Activated B cell treated with CpG ODN at 0.5 μM for 24 hours (primary cell): Measurements from ENCODE around the gene KAZN. TPM values are rescaled to one million over a fixed set of nuclear protein-coding genes. Genes with fewer than 3 reads are reported as not detected.

Experiments
- ATAC-seq: fragments of 200-7000 bp; cut with Tn5 transposase; one replicate; pipeline ENCODE4 v1.10.0; 2021; ENCODE audit warnings: low read depth, mild to moderate bottlenecking, moderate library complexity
- CTCF ChIA-PET: fragments of 350-600 bp; sonication (Branson Sonifier 250); formaldehyde crosslinking; loops from one replicate; lab custom pipeline; 2021; ENCODE audit warnings: antibody characterized with exemption; lab: Charles Lee
- POLR2A ChIA-PET: fragments of 350-600 bp; sonication (Branson Sonifier 250); formaldehyde crosslinking; loops from one replicate; lab custom pipeline; 2021; ENCODE audit warnings: antibody characterized with exemption; lab: Charles Lee
- DNase-seq: peaks from one replicate; pipeline ENCODE4 v3.0.0; 2022
- H3K27ac Mint-ChIP-seq: one replicate; pipeline ENCODE4 v1.8.0; 2020; ENCODE audit warnings: mixed read lengths
- H3K27me3 Mint-ChIP-seq: one replicate; pipeline ENCODE4 v1.8.0; 2021; ENCODE audit warnings: mixed read lengths
- H3K36me3 Mint-ChIP-seq: one replicate; pipeline ENCODE4 v1.8.0; 2021; ENCODE audit warnings: low read depth, mixed read lengths
- H3K4me1 Mint-ChIP-seq: one replicate; pipeline ENCODE4 v1.8.0; 2021; ENCODE audit warnings: mixed read lengths
- H3K4me3 Mint-ChIP-seq: one replicate; pipeline ENCODE4 v1.8.0; 2020; ENCODE audit warnings: mild to moderate bottlenecking, mixed read lengths
- H3K9me3 Mint-ChIP-seq: one replicate; pipeline ENCODE4 v1.8.0; 2020; ENCODE audit warnings: mixed read lengths
- CTCF ChIP-seq: fragments of 200-600 bp; IDR thresholded peaks from one replicate; pipeline ENCODE4 v1.8.0; 2022; ENCODE audit warnings: antibody characterized with exemption, mild to moderate bottlenecking
- intact Hi-C: fragments of 100-400 bp; cut with micrococcal nuclease; formaldehyde crosslinking; loops from one replicate; pipeline ENCODE4 v1.15.1; 2024
- total RNA-seq: library from RNA; stranded (reverse); gene quantifications from 2 replicates; pipeline ENCODE4 v1.2.3, GENCODE V29; 2022

The KAZN gene
- total RNA-seq, 1 donor from 2014 or later, result 0.73 TPM

GRCh38 chr1:15089258-15089992, 490.9 kb downstream of the KAZN start:
- no peak for DNase-seq
- CTCF ChIA-PET, result interaction anchor here (1.8 kb wide), 1 partner anchor 11 kb away, joined by 4 read pairs; no protein-coding TSS in a partner anchor

GRCh38 chr1:15090373-15090772, 491.9 kb downstream of the KAZN start:
- ChIA-PET CTCF (interaction anchor here (1.8 kb wide), 1 partner anchor 10 kb away, joined by 4 read pairs; no protein-coding TSS in a partner anchor), POLR2A (interaction anchor here (0.6 kb wide), 1 partner anchor 1117 kb away, joined by 3 read pairs; no protein-coding TSS in a partner anchor)
- ATAC-seq (peak; percentile 66), DNase-seq (no peak)
- Mint-ChIP-seq H3K27me3 (no peaks in the 10 kb centered on the region), H3K4me3 (peak overlapping the region; percentile 21), H3K9me3 (no peaks in the 10 kb centered on the region), H3K27ac (peak overlapping the region; percentile 68), H3K4me1 (peaks cover 20% of the 10 kb centered on the region), H3K36me3 (no peaks in the 10 kb centered on the region)
- intact Hi-C loops, result no loop called here
- TF ChIP-seq CTCF, result no peak

More at GRCh38 chr1:15089258-15089992, 490.9 kb downstream of the KAZN start:
- Mint-ChIP-seq H3K4me3 (peak overlapping the region; percentile 21), H3K27me3 (no peaks in the 10 kb centered on the region), H3K9me3 (no peaks in the 10 kb centered on the region), H3K27ac (no peak overlapping the region), H3K4me1 (peaks cover 15% of the 10 kb centered on the region), H3K36me3 (no peaks in the 10 kb centered on the region)
- ATAC-seq, result peak; percentile 79
- intact Hi-C loops, result no loop called here
- TF ChIP-seq CTCF, result no peak
- POLR2A ChIA-PET, result interaction anchor here (0.6 kb wide), 1 partner anchor 1528 kb away, joined by 4 read pairs; no protein-coding TSS in a partner anchor

- Mint-ChIP-seq H3K27ac (no peak overlapping the region), H3K27me3 (no peaks in the 10 kb centered on the region), H3K4me3 (no peak overlapping the region), H3K36me3 (no peaks in the 10 kb centered on the region), H3K4me1 (peaks cover 27% of the 10 kb centered on the region), H3K9me3 (no peaks in the 10 kb centered on the region)
- CTCF ChIA-PET, result no interaction called here
- ATAC-seq (no peak), DNase-seq (no peak)
- intact Hi-C loops, result no loop called here
- no peak for TF ChIP-seq CTCF
- POLR2A ChIA-PET, result no interaction called here
Measured at GRCh38 chr1:15094056-15094455, 495.6 kb downstream of the KAZN start.

- ATAC-seq (no peak), DNase-seq (no peak)
- ChIA-PET CTCF (no interaction called here), POLR2A (no interaction called here)
- H3K4me3 Mint-ChIP-seq, result no peak overlapping the region
- no peaks in the 10 kb centered on the region for H3K36me3 Mint-ChIP-seq
- H3K4me1 Mint-ChIP-seq, result peaks cover 23% of the 10 kb centered on the region
- H3K27me3 Mint-ChIP-seq, result peaks cover 4% of the 10 kb centered on the region
- H3K9me3 Mint-ChIP-seq, result no peaks in the 10 kb centered on the region
- no peak for TF ChIP-seq CTCF
- H3K27ac Mint-ChIP-seq, result no peak overlapping the region
- intact Hi-C loops, result no loop called here
Measured at GRCh38 chr1:15094719-15095495, 496.4 kb downstream of the KAZN start.

- POLR2A ChIA-PET, result no interaction called here
- no peaks in the 10 kb centered on the region for H3K9me3 Mint-ChIP-seq
- no peak for DNase-seq
- intact Hi-C loops, result no loop called here
- H3K4me1 Mint-ChIP-seq, result peaks cover 19% of the 10 kb centered on the region
- CTCF ChIA-PET, result no interaction called here
- ATAC-seq, result peak; percentile 21
- no peak for TF ChIP-seq CTCF
- no peaks in the 10 kb centered on the region for H3K36me3 Mint-ChIP-seq
- H3K27ac Mint-ChIP-seq, result no peak overlapping the region
- no peak overlapping the region for H3K4me3 Mint-ChIP-seq
- peaks cover 7% of the 10 kb centered on the region for H3K27me3 Mint-ChIP-seq
Measured at GRCh38 chr1:15095496-15095875, 497.0 kb downstream of the KAZN start.
